ENCODE data around the gene EIF2S1. TPM values are rescaled to one million over a fixed set of nuclear protein-coding genes. Genes with fewer than 3 reads are reported as not detected.

Gene EIF2S1
- total and polyA plus RNA-seq, 2 experiments from 2014 or later = 42.7 to 135 TPM

GRCh38 chr14:67418401-67419191 lies 58.5 kb downstream of the EIF2S1 start:
- Histone ChIP-seq H3K4me1 (ENCODE audit: low read depth) (peaks cover 3% of the 10 kb centered on the region), H3K27me3 (no peaks in the 10 kb centered on the region)
- DNase-seq (ENCODE audit: low read depth in 1 of 2, low spot score in 1 of 2) = no peak

DNA sequence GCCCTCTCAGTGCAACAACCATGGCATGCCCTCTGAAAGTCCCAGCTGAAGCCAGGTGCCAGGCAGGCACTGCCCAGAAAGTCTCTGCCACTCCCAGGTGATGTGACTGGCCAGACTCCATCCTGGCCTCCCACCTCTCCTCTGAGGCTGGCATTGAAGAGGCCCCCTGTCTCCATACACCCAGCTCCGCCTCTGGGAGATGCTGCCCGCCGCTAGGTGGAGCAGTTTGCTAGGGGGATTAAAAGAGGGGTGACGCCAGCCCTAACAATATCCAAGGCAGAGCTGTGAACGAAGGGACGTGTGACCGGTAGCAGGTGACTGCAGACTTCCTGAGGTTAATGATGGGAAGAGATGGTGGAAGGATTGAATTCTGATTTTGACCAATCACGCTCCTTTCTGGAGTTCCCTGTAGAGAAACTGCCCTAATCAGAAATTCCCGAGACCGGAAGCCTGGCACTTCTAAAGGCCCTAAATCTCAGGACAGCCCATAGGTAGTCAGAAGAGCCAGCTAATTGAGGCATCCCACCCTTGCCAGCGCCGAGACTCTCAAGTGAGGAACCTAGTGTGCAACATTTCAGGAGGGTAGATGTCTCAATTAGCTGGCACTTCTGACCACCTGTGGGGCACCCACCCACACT lies 60.1 kb downstream of the EIF2S1 start:
- Histone ChIP-seq H3K4me3 (no peak overlapping the region), H3K9me3 (ENCODE audit: low read depth) (no peaks in the 10 kb centered on the region), H3K27ac (no peak overlapping the region), H3K27me3 (no peaks in the 10 kb centered on the region), H3K36me3 (no peaks in the 10 kb centered on the region), H3K4me1 (ENCODE audit: low read depth) (peaks cover 3% of the 10 kb centered on the region)
- TF ChIP-seq CTCF (IDR thresholded peaks at IDR 0.05; ENCODE audit: low read depth, low read length) = peak; percentile 36
- no peak for DNase-seq (ENCODE audit: low read depth in 1 of 2, low spot score in 1 of 2)

More at GRCh38 chr14:67418401-67419191, 58.5 kb downstream of the EIF2S1 start:
- Histone ChIP-seq H3K4me3 (no peak overlapping the region), H3K27ac (no peak overlapping the region), H3K36me3 (no peaks in the 10 kb centered on the region), H3K9me3 (ENCODE audit: low read depth) (no peaks in the 10 kb centered on the region)
- TF ChIP-seq CTCF (IDR thresholded peaks at IDR 0.05; ENCODE audit: low read depth, low read length) = no peak

DNA sequence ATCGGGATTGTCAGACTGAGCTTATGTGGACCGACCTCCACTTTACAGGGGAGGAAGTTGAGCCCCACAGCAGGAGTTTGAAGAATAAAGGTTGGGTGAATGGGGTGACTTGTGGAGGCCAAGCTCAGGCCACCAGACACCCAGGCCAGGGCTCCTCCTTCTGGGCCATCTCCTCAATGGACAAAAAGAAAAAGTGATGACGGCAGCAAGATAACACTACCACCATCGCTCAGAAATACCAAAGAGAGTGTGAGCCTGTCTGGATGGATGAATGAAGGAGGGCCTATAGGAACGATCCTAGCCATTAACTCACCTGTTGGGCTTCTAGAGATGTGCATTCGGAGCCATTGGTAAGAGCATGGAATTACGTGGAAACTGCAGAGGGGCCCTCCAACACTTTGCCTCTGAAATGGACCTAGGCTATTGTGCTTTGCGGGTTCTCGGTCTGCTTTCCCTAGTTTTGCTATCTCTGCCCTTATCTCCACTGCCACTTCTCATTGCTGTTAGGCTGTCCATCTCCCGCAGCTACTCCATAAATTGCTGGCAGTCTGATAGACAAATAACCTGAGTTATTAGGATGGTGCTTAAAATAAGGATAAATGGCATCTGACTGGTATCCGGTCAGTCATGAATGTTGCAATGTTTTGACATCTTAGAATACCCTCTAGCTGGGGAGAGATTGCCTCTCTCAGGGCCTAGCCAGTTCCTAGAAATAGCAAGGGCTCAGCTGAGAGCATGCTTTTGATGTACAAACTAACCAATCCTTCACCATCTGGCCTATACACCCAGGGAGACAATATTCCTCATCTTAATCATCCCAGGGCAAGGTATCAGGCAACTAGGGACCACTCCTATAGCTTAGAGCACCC lies 61.5 kb downstream of the EIF2S1 start:
- H3K27ac ChIP-seq = no peak overlapping the region
- no peak for TF ChIP-seq CTCF (IDR thresholded peaks at IDR 0.05; ENCODE audit: low read depth, low read length)
- no peaks in the 10 kb centered on the region for H3K9me3 ChIP-seq (ENCODE audit: low read depth)
- peaks cover 3% of the 10 kb centered on the region for H3K4me1 ChIP-seq (ENCODE audit: low read depth)
- H3K36me3 ChIP-seq = no peaks in the 10 kb centered on the region
- no peak for DNase-seq (ENCODE audit: low read depth in 1 of 2, low spot score in 1 of 2)
- H3K27me3 ChIP-seq = no peaks in the 10 kb centered on the region
- no peak overlapping the region for H3K4me3 ChIP-seq

GRCh38 chr14:67423424-67423823 lies 63.3 kb downstream of the EIF2S1 start:
- Histone ChIP-seq H3K4me3 (no peak overlapping the region), H3K27me3 (no peaks in the 10 kb centered on the region), H3K36me3 (no peaks in the 10 kb centered on the region), H3K9me3 (ENCODE audit: low read depth) (no peaks in the 10 kb centered on the region), H3K4me1 (ENCODE audit: low read depth) (peaks cover 3% of the 10 kb centered on the region), H3K27ac (no peak overlapping the region)
- TF ChIP-seq CTCF (IDR thresholded peaks at IDR 0.05; ENCODE audit: low read depth, low read length) = no peak
- no peak for DNase-seq (ENCODE audit: low read depth in 1 of 2, low spot score in 1 of 2)

GRCh38 chr14:67424539-67424938 lies 64.4 kb downstream of the EIF2S1 start:
- H3K4me1 ChIP-seq (ENCODE audit: low read depth) = peaks cover 3% of the 10 kb centered on the region
- no peaks in the 10 kb centered on the region for H3K9me3 ChIP-seq (ENCODE audit: low read depth)
- no peak for DNase-seq (ENCODE audit: low read depth in 1 of 2, low spot score in 1 of 2)
- no peaks in the 10 kb centered on the region for H3K27me3 ChIP-seq
- no peak overlapping the region for H3K4me3 ChIP-seq
- no peak overlapping the region for H3K27ac ChIP-seq
- H3K36me3 ChIP-seq = no peaks in the 10 kb centered on the region
- no peak for TF ChIP-seq CTCF (IDR thresholded peaks at IDR 0.05; ENCODE audit: low read depth, low read length)
